H1 (cell line): Measurements from ENCODE around the gene DHX34. TPM values are rescaled to one million over a fixed set of nuclear protein-coding genes. Genes with fewer than 3 reads are reported as not detected.

Experiments used
- CTCF ChIA-PET: fragments of 300-600 bp; sonication (Branson Sonifier 250); formaldehyde crosslinking; loops from one replicate; lab custom pipeline; 2021; ENCODE audit not compliant: partially characterized antibody; lab: Charles Lee
- POLR2A ChIA-PET: fragments of 300-600 bp; sonication (Branson Sonifier 250); formaldehyde crosslinking; loops from one replicate; lab custom pipeline; 2021; ENCODE audit warnings: inconsistent platforms; ENCODE audit not compliant: partially characterized antibody; lab: Charles Lee
- DNase-seq, 2 experiments: peaks; one replicate each; pipeline versions ENCODE4 v3.0.0 to v3.0.0-alpha.2; 2010 to 2022; ENCODE audit warnings: low spot score in 2 of 2, low read depth in 1 of 2, mixed read lengths in 1 of 2
- FAIRE-seq: peaks from 2 replicates; lab custom pipeline; 2011; peaks lifted over from hg19 to GRCh38; lab: Jason Lieb, UNC
- H2AFZ ChIP-seq: 2 replicates; pipeline ENCODE4 v1.8.1; 2012; ENCODE audit warnings: low read length, inconsistent platforms
- H2AK5ac ChIP-seq: 2 replicates; pipeline ENCODE4 v1.6.1; 2013; ENCODE audit warnings: low read depth, low read length
- H2BK120ac ChIP-seq: replicated peaks from 2 replicates; pipeline ENCODE3; 2013; ENCODE audit warnings: low read depth, low read length, inconsistent platforms
- H2BK12ac ChIP-seq: 2 replicates; pipeline ENCODE4 v1.6.1; 2013; ENCODE audit warnings: low read depth, low read length
- H2BK15ac ChIP-seq: 2 replicates; pipeline ENCODE4 v1.6.1; 2013; ENCODE audit warnings: low read length
- H2BK20ac ChIP-seq: 2 replicates; pipeline ENCODE4 v1.6.1; 2013; ENCODE audit warnings: low read length
- H2BK5ac ChIP-seq: 2 replicates; pipeline ENCODE4 v1.6.1; 2013; ENCODE audit warnings: low read depth, low read length
- H3K14ac ChIP-seq: 2 replicates; pipeline ENCODE4 v1.6.1; 2013; ENCODE audit warnings: inconsistent platforms; ENCODE audit not compliant: insufficient read length
- H3K18ac ChIP-seq: 2 replicates; pipeline ENCODE4 v1.6.1; 2013; ENCODE audit warnings: low read length; ENCODE audit errors: extremely low read depth
- H3K23ac ChIP-seq: 2 replicates; pipeline ENCODE4 v1.6.1; 2013; ENCODE audit warnings: inconsistent platforms; ENCODE audit not compliant: insufficient read length
- H3K23me2 ChIP-seq: 2 replicates; pipeline ENCODE4 v1.6.1; 2013; ENCODE audit warnings: low read depth, low read length
- H3K27ac ChIP-seq: 2 replicates; pipeline ENCODE4 v1.6.1; 2011; ENCODE audit warnings: low read depth, low read length, inconsistent platforms
- H3K27me3 ChIP-seq, 4 experiments: replicated peaks in 1 of 4; 1 replicate in 1 of 4; 2 replicates in 3 of 4; pipeline versions ENCODE4 v1.6.1 to v1.8.1; 2011 to 2013; ENCODE audit warnings: low read length in 3 of 4, mild to moderate bottlenecking in 3 of 4, inconsistent platforms in 2 of 4, mixed read lengths in 2 of 4, moderate library complexity in 1 of 4; ENCODE audit not compliant: control insufficient read depth in 3 of 4, insufficient read depth in 3 of 4; ENCODE audit errors: extremely low read depth in 1 of 4
- H3K36me3 ChIP-seq, 4 experiments: 2 replicates each; pipeline versions ENCODE4 v1.6.1 to v1.8.1; 2011 to 2013; ENCODE audit warnings: mild to moderate bottlenecking in 4 of 4, low read length in 3 of 4, moderate library complexity in 2 of 4, control low read depth in 1 of 4, inconsistent platforms in 1 of 4; ENCODE audit not compliant: insufficient read depth in 4 of 4, control insufficient read depth in 2 of 4
- H3K4ac ChIP-seq: replicated peaks from 2 replicates; pipeline ENCODE3; 2013; ENCODE audit warnings: low read length, low read depth, mixed read lengths, inconsistent platforms; ENCODE audit not compliant: insufficient read length
- H3K4me1 ChIP-seq, 4 experiments: replicated peaks in 1 of 4; 1 replicate in 1 of 4; 2 replicates in 3 of 4; pipeline versions ENCODE4 v1.6.1 to v1.8.1; 2011 to 2013; ENCODE audit warnings: low read length in 3 of 4, inconsistent platforms in 2 of 4, mixed read lengths in 1 of 4; ENCODE audit not compliant: insufficient read depth in 4 of 4, control insufficient read depth in 3 of 4
- H3K4me2 ChIP-seq, 2 experiments: 2 replicates each; pipeline versions ENCODE4 v1.6.1 to v1.8.1; 2011 to 2013; ENCODE audit warnings: low read depth in 2 of 2, low read length in 2 of 2, control low read depth in 1 of 2, inconsistent platforms in 1 of 2, mild to moderate bottlenecking in 1 of 2; ENCODE audit not compliant: insufficient read depth in 1 of 2
- H3K4me3 ChIP-seq, 4 experiments: fragments of 200-600, 300-600 bp in 1 of 4; sonication (generic), shearing (Covaris generic), sonication (Bioruptor Twin) in 1 of 4; 2 replicates each; pipeline versions ENCODE4 v1.5.1 to v1.8.1; 2011 to 2016; ENCODE audit warnings: low read length in 4 of 4, low read depth in 3 of 4, control low read depth in 2 of 4, inconsistent platforms in 2 of 4, mild to moderate bottlenecking in 2 of 4, mixed read lengths in 1 of 4, moderate library complexity in 1 of 4; ENCODE audit not compliant: insufficient read depth in 2 of 4; ENCODE audit errors: extremely low read depth in 1 of 4
- H3K56ac ChIP-seq: replicated peaks from 2 replicates; pipeline ENCODE3; 2013; ENCODE audit warnings: low read depth, mild to moderate bottlenecking, mixed read lengths, low read length, inconsistent platforms; ENCODE audit not compliant: insufficient read length
- H3K79me1 ChIP-seq: 2 replicates; pipeline ENCODE4 v1.6.1; 2013; ENCODE audit warnings: low read depth, low read length, control low read depth
- H3K79me2 ChIP-seq, 2 experiments: 2 replicates each; pipeline versions ENCODE4 v1.6.1 to v1.8.1; 2012 to 2013; ENCODE audit warnings: low read length in 2 of 2, mild to moderate bottlenecking in 2 of 2, inconsistent platforms in 1 of 2; ENCODE audit not compliant: insufficient read depth in 2 of 2, control insufficient read depth in 1 of 2
- H3K9ac ChIP-seq, 4 experiments: replicated peaks in 1 of 4; 1 replicate in 1 of 4; 2 replicates in 3 of 4; pipeline versions ENCODE4 v1.6.1 to v1.8.1; 2011 to 2013; ENCODE audit warnings: low read depth in 3 of 4, low read length in 3 of 4, control low read depth in 2 of 4, mild to moderate bottlenecking in 2 of 4, moderate library complexity in 2 of 4, inconsistent platforms in 1 of 4; ENCODE audit errors: extremely low read depth in 1 of 4
- H3K9me3 ChIP-seq, 2 experiments: 2 replicates each; pipeline versions ENCODE4 v1.6.1 to v1.8.1; 2012 to 2013; ENCODE audit warnings: mild to moderate bottlenecking in 2 of 2, moderate library complexity in 2 of 2, control low read depth in 1 of 2, inconsistent platforms in 1 of 2, low read depth in 1 of 2, low read length in 1 of 2, mixed read lengths in 1 of 2; ENCODE audit not compliant: insufficient read depth in 2 of 2
- H4K20me1 ChIP-seq, 2 experiments: replicated peaks in 1 of 2; 2 replicates each; pipeline versions ENCODE3 to v1.8.1; 2011 to 2013; ENCODE audit warnings: inconsistent platforms in 2 of 2, low read length in 2 of 2, mild to moderate bottlenecking in 1 of 2; ENCODE audit not compliant: insufficient read depth in 2 of 2, control insufficient read depth in 1 of 2
- H4K5ac ChIP-seq: 2 replicates; pipeline ENCODE4 v1.6.1; 2013; ENCODE audit warnings: low read length, low read depth, mixed read lengths, inconsistent platforms; ENCODE audit not compliant: insufficient read length
- H4K8ac ChIP-seq: 2 replicates; pipeline ENCODE4 v1.8.0; 2013; ENCODE audit warnings: mild to moderate bottlenecking, moderate library complexity, low read length, inconsistent platforms; ENCODE audit not compliant: insufficient read depth; ENCODE audit errors: extremely low read depth
- H4K91ac ChIP-seq: replicated peaks from 2 replicates; pipeline ENCODE3; 2013; ENCODE audit warnings: low read length, mixed read lengths, inconsistent platforms; ENCODE audit not compliant: insufficient read length
- BACH1 ChIP-seq: IDR thresholded peaks from 2 replicates; pipeline ENCODE4 v1.6.1; 2012; ENCODE audit warnings: low read length, improper control_type of control experiment
- BRCA1 ChIP-seq: IDR thresholded peaks from 2 replicates; pipeline ENCODE4 v1.6.1; 2012; ENCODE audit warnings: low read depth, low read length, improper control_type of control experiment
- CBX5 ChIP-seq: fragments of 300-800, 300-1000 bp; sonication (generic); IDR thresholded peaks from 2 replicates; pipeline ENCODE4 v1.7.1; 2016; ENCODE audit warnings: antibody characterized with exemption, low read length, low read depth
- CBX8 ChIP-seq: fragments of 300-800, 300-1000 bp; sonication (generic); IDR thresholded peaks from 2 replicates; pipeline ENCODE4 v1.7.1; 2016; ENCODE audit warnings: low read depth, low read length, borderline replicate concordance
- SP4 ChIP-seq: IDR thresholded peaks from 2 replicates; pipeline ENCODE4 v1.6.1; 2012; ENCODE audit warnings: low read length, inconsistent platforms
- SRF ChIP-seq: IDR thresholded peaks from 2 replicates; pipeline ENCODE4 v1.6.1; 2011; ENCODE audit warnings: mild to moderate bottlenecking, low read depth, low read length, moderate library complexity
- TEAD4 ChIP-seq: IDR thresholded peaks from 2 replicates; pipeline ENCODE4 v1.6.1; 2012; ENCODE audit warnings: low read depth, low read length, inconsistent platforms, mixed read lengths
- WGBS, 2 experiments: shearing (Covaris generic) in 1 of 2; methylation state at CpG; one replicate each; pipeline versions ENCODE4 v1.1.6 to v1.1.7; 2013 to 2015; ENCODE audit warnings: low lambda C conversion rate in 2 of 2, mixed read lengths in 2 of 2, inconsistent platforms in 1 of 2, low coverage in 1 of 2, missing lambda C conversion rate in 1 of 2; ENCODE audit not compliant: insufficient replicate concordance in 2 of 2, insufficient coverage in 1 of 2, insufficient read length in 1 of 2; ENCODE audit errors: extremely low coverage in 1 of 2, missing lambda C conversion rate in 1 of 2; 5-methylcytosine and 5-hydroxymethylcytosine counted together
- polyA plus RNA-seq, 7 experiments: library from polyadenylated mRNA; depleted of rRNA in 3 of 7; stranded (reverse) in 5 of 7; unstranded in 2 of 7; fragments of >200 nt in 5 of 7; fragments of 200-250 nt in 2 of 7; gene quantifications; 1 replicate in 5 of 7; 2 replicates in 1 of 7; 4 replicates in 1 of 7; pipeline versions ENCODE4 v1.2.1 to v1.2.3, GENCODE V29; 2011 to 2013; ENCODE audit warnings: missing spikeins in 2 of 7, mixed read lengths in 2 of 7
- total RNA-seq: library from RNA; stranded (reverse); fragmentation: NEBNext Ultra II Directional; extraction: Animal tissue kit (Norgen Biotek cat#: 25700); gene quantifications from 2 replicates; pipeline ENCODE4 v1.2.1, GENCODE V29; 2021

Gene DHX34
- total and polyA plus RNA-seq, 2 of the 8 experiments (the other 6 are each of a cell fraction or from before 2014, with no cell fraction given), result 17.5 to 24.3 TPM

DNA sequence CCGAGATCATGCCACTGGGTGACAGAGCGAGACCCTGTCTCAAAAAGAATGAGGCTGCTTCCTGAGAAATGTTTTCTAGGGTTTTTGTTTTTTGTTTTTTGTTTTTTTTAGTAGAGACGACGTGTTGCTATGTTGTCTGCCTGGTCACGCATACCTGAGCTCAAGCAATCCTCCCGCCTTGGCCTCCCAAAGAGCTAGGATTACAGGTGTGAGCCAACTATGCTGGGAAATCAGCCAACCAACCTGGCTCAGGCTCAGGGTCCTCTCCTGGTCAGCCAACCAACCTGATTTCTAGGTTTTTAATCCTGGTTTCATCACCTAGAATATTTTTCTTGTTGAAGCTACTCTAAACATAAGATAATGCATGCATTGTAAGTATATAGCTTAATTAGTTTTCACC is 7.8 kb downstream of the DHX34 start:
- Histone ChIP-seq H3K27me3 (no peaks in the 10 kb centered on the region), H2BK5ac (no peak overlapping the region), H3K23me2 (no peaks in the 10 kb centered on the region), H3K14ac (no peak overlapping the region), H4K20me1 (peaks cover 3 to 13% of the 10 kb centered on the region in 2 experiments), H3K18ac (no peak overlapping the region), H3K56ac (no peak overlapping the region), H3K9me3 (no peaks in the 10 kb centered on the region), H3K4ac (no peak overlapping the region), H3K4me3 (no peak overlapping the region), H2BK20ac (no peak overlapping the region), H3K4me2 (no peak overlapping the region), H2AFZ (no peak overlapping the region), H3K79me2 (peaks cover 0 to 18% of the 10 kb centered on the region in 2 experiments; a peak in 3 of 4 replicates), H2BK12ac (no peak overlapping the region), H3K79me1 (peaks cover 9% of the 10 kb centered on the region), H3K36me3 (peaks cover 54 to 88% (median 74%) of the 10 kb centered on the region in 4 experiments), H3K27ac (no peak overlapping the region), H3K23ac (no peak overlapping the region), H4K91ac (no peak overlapping the region), H4K5ac (no peak overlapping the region), H2AK5ac (no peak overlapping the region), H2BK15ac (no peak overlapping the region), H3K9ac (no peak overlapping the region), H4K8ac (no peak overlapping the region), H3K4me1 (peaks cover 0 to 2% (median 0%) of the 10 kb centered on the region in 4 experiments; a peak in 1 of 7 replicates), H2BK120ac (no peak overlapping the region)
- ChIA-PET POLR2A (interaction anchor here (1.1 to 3.2 kb wide), 4 partner anchors 12 to 19 kb away, joined by 3 to 12 read pairs (median 4); no protein-coding TSS in a partner anchor), CTCF (interaction anchor here (0.6 to 1.7 kb wide), 8 partner anchors 8 to 398 kb away, joined by 3 to 8 read pairs (median 4); partner anchors contain the start of gene DHX34)
- DNase-seq (no peak), FAIRE-seq (no peak)
- 98% methylated on average over 6 of the region's 6 CpGs; no CpG with 5 or more reads in 1 of the 2 experiments for WGBS, 2 experiments
- no peak for TF ChIP-seq SP4
- no peak for TF ChIP-seq BACH1
- no peak for TF ChIP-seq CBX8
- no peak for TF ChIP-seq TEAD4
- TF ChIP-seq SRF, result no peak
- TF ChIP-seq CBX5, result no peak
- no peak for TF ChIP-seq BRCA1
